WTC11 (cell line): ENCODE results near the gene IRF4.

Experiments used
- ATF3 ChIP-seq: sonication (generic); formaldehyde crosslinking; conservative IDR thresholded peaks from 2 replicates; pipeline ENCODE4 v1.8.1; 2022; ENCODE audit warnings: mild to moderate bottlenecking, missing genetic modification reagents
- CTCF ChIP-seq: fragments of 200-600 bp; IDR thresholded peaks from 2 replicates; pipeline ENCODE4 v1.8.0; 2022; ENCODE audit warnings: antibody characterized with exemption
- GABPB1 ChIP-seq: sonication (generic); formaldehyde crosslinking; IDR thresholded peaks from 2 replicates; pipeline ENCODE4 v1.8.1; 2023; ENCODE audit warnings: mild to moderate bottlenecking, missing genetic modification reagents
- NR2C2 ChIP-seq: sonication (generic); formaldehyde crosslinking; IDR thresholded peaks from 2 replicates; pipeline ENCODE4 v1.8.0; 2022; ENCODE audit warnings: mild to moderate bottlenecking, missing genetic modification reagents
- NR3C1 ChIP-seq: sonication (generic); formaldehyde crosslinking; conservative IDR thresholded peaks from 2 replicates; pipeline ENCODE4 v1.8.1; 2023; ENCODE audit warnings: low read depth, mild to moderate bottlenecking, missing genetic modification reagents

- no peak for TF ChIP-seq CTCF
- no peak for TF ChIP-seq ATF3 (CRISPR knock-in tag)
- no peak for TF ChIP-seq NR2C2 (CRISPR knock-in tag)
- TF ChIP-seq GABPB1 (CRISPR knock-in tag) = no peak
- TF ChIP-seq NR3C1 (CRISPR knock-in tag) = no peak
Measured at GRCh38 chr6:424741-425417, 33.3 kb downstream of the IRF4 start.
